HEK293 (cell line): ENCODE data around the gene PCDHGB2.

Experiments used
- CTCF ChIP-seq: fragments of 450-650 bp; formaldehyde crosslinking; IDR thresholded peaks from 2 replicates; pipeline ENCODE4 v1.5.1; 2016; ENCODE audit warnings: missing biosample characterization, missing genetic modification characterization
- ZBTB8A ChIP-seq: fragments of 450-650 bp; formaldehyde crosslinking; IDR thresholded peaks from 2 replicates; pipeline ENCODE4 v1.5.1; 2016; ENCODE audit warnings: missing biosample characterization, missing genetic modification characterization
- ZFP3 ChIP-seq: fragments of 450-650 bp; formaldehyde crosslinking; IDR thresholded peaks from 2 replicates; pipeline ENCODE4 v1.5.1; 2016; ENCODE audit warnings: low read depth, missing biosample characterization, missing genetic modification characterization
- ZNF174 ChIP-seq: fragments of 450-650 bp; formaldehyde crosslinking; IDR thresholded peaks from 2 replicates; pipeline ENCODE4 v1.5.0; 2017; ENCODE audit warnings: missing biosample characterization, mild to moderate bottlenecking, missing genetic modification characterization
- ZNF311 ChIP-seq: fragments of 450-650 bp; formaldehyde crosslinking; IDR thresholded peaks from 2 replicates; pipeline ENCODE4 v1.5.1; 2017; ENCODE audit warnings: missing biosample characterization, missing genetic modification characterization, borderline replicate concordance
- ZNF350 ChIP-seq: fragments of 450-650 bp; formaldehyde crosslinking; IDR thresholded peaks from 2 replicates; pipeline ENCODE4 v1.5.0; 2017; ENCODE audit warnings: missing biosample characterization, mild to moderate bottlenecking, missing genetic modification characterization
- ZNF449 ChIP-seq: fragments of 450-650 bp; formaldehyde crosslinking; IDR thresholded peaks from 2 replicates; pipeline ENCODE4 v1.5.1; 2017; ENCODE audit warnings: missing biosample characterization, mild to moderate bottlenecking, missing genetic modification characterization, moderate library complexity
- ZNF561 ChIP-seq: fragments of 450-650 bp; IDR thresholded peaks from 2 replicates; pipeline ENCODE4 v1.5.1; 2018; ENCODE audit warnings: missing biosample characterization, missing genetic modification characterization, borderline replicate concordance
- ZNF830 ChIP-seq: fragments of 450-650 bp; IDR thresholded peaks from 2 replicates; pipeline ENCODE4 v1.5.0; 2018; ENCODE audit warnings: missing biosample characterization, missing genetic modification characterization, low read depth, mild to moderate bottlenecking, moderate library complexity
- ZSCAN30 ChIP-seq: fragments of 450-650 bp; IDR thresholded peaks from 2 replicates; pipeline ENCODE4 v1.5.1; 2018; ENCODE audit warnings: missing biosample characterization, mild to moderate bottlenecking, missing genetic modification characterization, moderate library complexity
- ZSCAN4 ChIP-seq: fragments of 450-650 bp; formaldehyde crosslinking; IDR thresholded peaks from 2 replicates; pipeline ENCODE4 v1.5.1; 2017; ENCODE audit warnings: missing biosample characterization, missing genetic modification characterization
- ZXDB ChIP-seq: fragments of 450-650 bp; formaldehyde crosslinking; IDR thresholded peaks from 2 replicates; pipeline ENCODE4 v1.5.1; 2016; ENCODE audit warnings: missing biosample characterization, missing genetic modification characterization

GRCh38 chr5:141330299-141331080 is 29.3 kb upstream of the PCDHGB2 start, which contains the start of gene PCDHGA1:
- no peak for TF ChIP-seq ZBTB8A
- no peak for TF ChIP-seq CTCF
- TF ChIP-seq ZSCAN30 (tag by site-specific recombination): no peak
- no peak for TF ChIP-seq ZNF830 (tag by site-specific recombination)
- TF ChIP-seq ZNF311 (tag by site-specific recombination): no peak
- no peak for TF ChIP-seq ZSCAN4 (tag by site-specific recombination)
- TF ChIP-seq ZNF561 (tag by site-specific recombination): no peak
- no peak for TF ChIP-seq ZXDB
- TF ChIP-seq ZNF350 (tag by site-specific recombination): no peak
- no peak for TF ChIP-seq ZNF174 (tag by site-specific recombination)
- TF ChIP-seq ZNF449 (tag by site-specific recombination): no peak
- no peak for TF ChIP-seq ZFP3 (tag by site-specific recombination)
